Measurements from ENCODE around the gene NAPA. TPM values are rescaled to one million over a fixed set of nuclear protein-coding genes. Genes with fewer than 3 reads are reported as not detected.

NAPA gene
- polyA plus RNA-seq, 3 donors, result 77.5 to 135 (median 111) TPM

DNA sequence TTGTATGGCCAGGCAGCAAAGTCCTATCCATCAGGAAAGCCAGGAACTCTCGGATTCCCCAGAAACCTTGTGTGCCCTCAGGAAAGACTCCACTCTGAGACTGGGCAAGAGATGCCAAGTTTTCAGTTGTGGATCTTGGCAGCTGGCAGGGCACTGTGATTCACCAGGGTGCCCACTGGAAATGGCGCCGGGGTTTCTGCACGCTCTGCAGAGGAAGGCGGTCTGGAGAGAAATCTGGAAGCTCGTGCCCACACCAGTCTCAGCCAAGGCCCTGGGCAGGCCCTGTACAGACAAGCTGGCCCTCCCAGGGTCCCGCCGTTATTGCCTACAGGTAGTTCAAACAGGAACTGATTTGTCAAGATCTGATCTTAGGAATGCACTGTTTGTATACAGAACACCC, 4.9 kb downstream of the NAPA start:
- H3K4me3 ChIP-seq (replicated peaks in 1 of 3; ENCODE audit: low read depth in 2 of 3, low read length in 3 of 3), result no peak overlapping the region
- H3K4me1 Mint-ChIP-seq, result peaks cover 41% of the 10 kb centered on the region
- no peaks in the 10 kb centered on the region for H3K9me3 ChIP-seq (replicated peaks in 1 of 2; ENCODE audit: control insufficient read depth in 1 of 2, insufficient read depth in 1 of 2, low read length in 2 of 2)
- H3K9me3 Mint-ChIP-seq, result no peaks in the 10 kb centered on the region
- peak overlapping the region; percentile 6 to 45 for H3K27ac ChIP-seq (ENCODE audit: low read depth in 1 of 2, low read length in 2 of 2)
- no peak overlapping the region for H3K9ac ChIP-seq (ENCODE audit: insufficient read depth, low read length, poor library complexity, severe bottlenecking)
- TF ChIP-seq, protein P1, sequence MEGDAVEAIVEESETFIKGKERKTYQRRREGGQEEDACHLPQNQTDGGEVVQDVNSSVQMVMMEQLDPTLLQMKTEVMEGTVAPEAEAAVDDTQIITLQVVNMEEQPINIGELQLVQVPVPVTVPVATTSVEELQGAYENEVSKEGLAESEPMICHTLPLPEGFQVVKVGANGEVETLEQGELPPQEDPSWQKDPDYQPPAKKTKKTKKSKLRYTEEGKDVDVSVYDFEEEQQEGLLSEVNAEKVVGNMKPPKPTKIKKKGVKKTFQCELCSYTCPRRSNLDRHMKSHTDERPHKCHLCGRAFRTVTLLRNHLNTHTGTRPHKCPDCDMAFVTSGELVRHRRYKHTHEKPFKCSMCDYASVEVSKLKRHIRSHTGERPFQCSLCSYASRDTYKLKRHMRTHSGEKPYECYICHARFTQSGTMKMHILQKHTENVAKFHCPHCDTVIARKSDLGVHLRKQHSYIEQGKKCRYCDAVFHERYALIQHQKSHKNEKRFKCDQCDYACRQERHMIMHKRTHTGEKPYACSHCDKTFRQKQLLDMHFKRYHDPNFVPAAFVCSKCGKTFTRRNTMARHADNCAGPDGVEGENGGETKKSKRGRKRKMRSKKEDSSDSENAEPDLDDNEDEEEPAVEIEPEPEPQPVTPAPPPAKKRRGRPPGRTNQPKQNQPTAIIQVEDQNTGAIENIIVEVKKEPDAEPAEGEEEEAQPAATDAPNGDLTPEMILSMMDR (IDR thresholded peaks at IDR 0.05), result no peak
- WGBS (ENCODE audit: insufficient coverage), result 73% methylated on average over 7 of the region's 8 CpGs
- H3K4me2 ChIP-seq (replicated peaks; ENCODE audit: extremely low read depth, low read length, poor library complexity, severe bottlenecking), result no peak overlapping the region
- H3K27me3 Mint-ChIP-seq (ENCODE audit: low read depth in 3 of 3), result peaks cover 0 to 8% (median 0%) of the 10 kb centered on the region in 3 donors
- DNase-seq, result no peak
- H3K36me3 ChIP-seq (replicated peaks in 1 of 2; ENCODE audit: control insufficient read depth in 1 of 2, insufficient read depth in 2 of 2, low read length in 2 of 2), result peaks cover 15 to 56% of the 10 kb centered on the region in 2 donors
- peaks cover 98% of the 10 kb centered on the region for H3K79me2 ChIP-seq (ENCODE audit: insufficient read depth, low read length)
- H3K4me1 ChIP-seq (ENCODE audit: control insufficient read depth in 1 of 2, insufficient read depth in 2 of 2, low read length in 2 of 2), result peaks cover 25 to 26% of the 10 kb centered on the region in 2 donors
- intact Hi-C loops (cut with micrococcal nuclease), result loop anchor here (5.0 to 10.0 kb wide), 4 partner anchors 75 to 235 kb away; partner anchors contain the start of genes INAFM1 (in 1 of the 2) and NOP53 (in 1 of the 2)
- no peak overlapping the region for H3K4me3 Mint-ChIP-seq
- H3K27ac Mint-ChIP-seq, result peak overlapping the region in 2 of 7 donors; percentile 21 to 30
- H3K27me3 ChIP-seq (ENCODE audit: control insufficient read depth in 2 of 2, insufficient read depth in 2 of 2, low read length in 2 of 2), result no peaks in the 10 kb centered on the region
- H4K20me1 ChIP-seq (ENCODE audit: insufficient read depth, low read length), result peaks cover 95% of the 10 kb centered on the region
- H2AFZ ChIP-seq (ENCODE audit: insufficient read depth, low read depth, low read length, poor library complexity, severe bottlenecking), result no peak overlapping the region
- peaks cover 29 to 53% of the 10 kb centered on the region in 2 donors for H3K36me3 Mint-ChIP-seq

DNA sequence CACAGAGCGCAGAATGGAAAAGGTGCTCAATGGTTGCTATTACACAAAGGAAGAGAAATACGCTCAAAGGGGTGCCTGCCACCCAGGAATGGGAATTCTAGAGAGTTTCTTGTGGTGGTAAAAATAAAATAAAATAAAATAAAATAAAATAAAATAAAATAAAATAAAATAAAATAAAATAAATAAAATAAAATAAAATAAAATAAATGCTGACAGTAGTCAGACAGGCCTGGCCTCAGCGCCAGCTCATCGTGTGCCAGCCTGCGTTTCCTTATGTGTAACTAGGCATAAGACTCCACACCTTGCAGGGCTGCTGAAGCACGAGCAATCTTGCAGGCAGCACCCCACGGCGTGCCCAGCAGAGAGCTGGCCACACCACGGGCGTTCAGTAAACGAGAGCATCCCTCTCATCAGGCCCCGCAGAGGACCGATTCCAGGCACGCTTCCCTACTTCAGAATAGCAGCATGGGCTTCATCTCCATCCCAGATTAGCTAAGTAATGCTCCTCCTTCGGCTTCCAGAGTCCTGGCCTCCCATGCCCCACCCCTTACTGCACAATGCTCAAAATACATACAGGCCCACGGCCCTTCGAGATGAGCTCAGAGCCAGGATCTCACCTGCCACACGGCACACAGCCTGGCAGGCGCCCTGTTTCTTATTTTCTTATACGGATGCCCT, 5.6 kb downstream of the NAPA start:
- DNase-seq, result no peak
- Mint-ChIP-seq H3K27ac (peak overlapping the region in 2 of 7 donors; percentile 30 to 71), H3K27me3 (ENCODE audit: low read depth in 3 of 3) (peaks cover 0 to 8% (median 0%) of the 10 kb centered on the region in 3 donors), H3K4me3 (no peak overlapping the region), H3K36me3 (peaks cover 34 to 55% of the 10 kb centered on the region in 2 donors), H3K9me3 (no peaks in the 10 kb centered on the region), H3K4me1 (peaks cover 39% of the 10 kb centered on the region)
- WGBS (ENCODE audit: insufficient coverage), result 89% methylated on average over 18 of the region's 20 CpGs
- intact Hi-C loops (cut with micrococcal nuclease), result no loop called here
- Histone ChIP-seq H3K9me3 (replicated peaks in 1 of 2; ENCODE audit: control insufficient read depth in 1 of 2, insufficient read depth in 1 of 2, low read length in 2 of 2) (no peaks in the 10 kb centered on the region), H3K36me3 (replicated peaks in 1 of 2; ENCODE audit: control insufficient read depth in 1 of 2, insufficient read depth in 2 of 2, low read length in 2 of 2) (peaks cover 17 to 63% of the 10 kb centered on the region in 2 donors), H3K9ac (ENCODE audit: insufficient read depth, low read length, poor library complexity, severe bottlenecking) (no peak overlapping the region), H3K79me2 (ENCODE audit: insufficient read depth, low read length) (peaks cover 94% of the 10 kb centered on the region), H3K4me1 (ENCODE audit: control insufficient read depth in 1 of 2, insufficient read depth in 2 of 2, low read length in 2 of 2) (peaks cover 23 to 24% of the 10 kb centered on the region in 2 donors), H3K4me3 (replicated peaks in 1 of 3; ENCODE audit: low read depth in 2 of 3, low read length in 3 of 3) (no peak overlapping the region), H4K20me1 (ENCODE audit: insufficient read depth, low read length) (peaks cover 96% of the 10 kb centered on the region), H3K4me2 (replicated peaks; ENCODE audit: extremely low read depth, low read length, poor library complexity, severe bottlenecking) (no peak overlapping the region), H3K27ac (ENCODE audit: low read depth in 1 of 2, low read length in 2 of 2) (peak overlapping the region in 1 of 2 donors; percentile 45), H2AFZ (ENCODE audit: insufficient read depth, low read depth, low read length, poor library complexity, severe bottlenecking) (no peak overlapping the region), H3K27me3 (ENCODE audit: control insufficient read depth in 2 of 2, insufficient read depth in 2 of 2, low read length in 2 of 2) (no peaks in the 10 kb centered on the region)
- TF ChIP-seq, protein P1 (IDR thresholded peaks at IDR 0.05), result no peak

All from CD14-positive monocyte (primary cell).